ENCODE measurements around the gene RNPS1. TPM values are rescaled to one million over a fixed set of nuclear protein-coding genes. Genes with fewer than 3 reads are reported as not detected.

RNPS1 gene
- polyA plus RNA-seq, 1 of the 3 experiments (the other 2 are of a cell fraction) = 277 TPM

GRCh38 chr16:2278272-2278608 is 10.3 kb upstream of the RNPS1 start:
- no peak overlapping the region for H3K9ac ChIP-seq
- H3K9me2 ChIP-seq = no peaks in the 10 kb centered on the region
- no peak for DNase-seq
- CTCF ChIA-PET = interaction anchor here (1.5 kb wide), 1 partner anchor 9 kb away, joined by 4 read pairs; no protein-coding TSS in a partner anchor
- H3K4me1 ChIP-seq (ENCODE audit: control insufficient read depth in 1 of 2, insufficient read depth in 2 of 2, low read depth in 1 of 2, low read length in 1 of 2) = no peaks in the 10 kb centered on the region
- no peaks in the 10 kb centered on the region for H3K27me3 ChIP-seq (ENCODE audit: insufficient read depth)
- H3K79me2 ChIP-seq (ENCODE audit: insufficient read depth) = no peaks in the 10 kb centered on the region
- no CpG with 5 or more reads among the region's 14 CpGs for WGBS (ENCODE audit: low lambda C conversion rate)
- no peak overlapping the region for H3K27ac ChIP-seq (ENCODE audit: low read depth in 2 of 2, low read length in 1 of 2)
- H4K20me1 ChIP-seq (ENCODE audit: insufficient read depth) = no peaks in the 10 kb centered on the region
- H2AFZ ChIP-seq (ENCODE audit: low read depth) = no peak overlapping the region
- no peak overlapping the region for H3K4me3 ChIP-seq (ENCODE audit: low read depth in 2 of 2, low read length in 1 of 2)
- no peak for TF ChIP-seq PBX3 (IDR thresholded peaks at IDR 0.05)
- TF ChIP-seq FOXM1 (IDR thresholded peaks at IDR 0.05; ENCODE audit: low read depth) = no peak
- no peak for TF ChIP-seq FOXJ3 (CRISPR knock-in tag; IDR thresholded peaks at IDR 0.05)
- TF ChIP-seq YY1 (IDR thresholded peaks at IDR 0.05; ENCODE audit: low read depth) = no peak
- TF ChIP-seq IRF3 (IDR thresholded peaks at IDR 0.05; ENCODE audit: low read depth, low read length) = no peak
- no peak for TF ChIP-seq RFX5 (IDR thresholded peaks at IDR 0.05; ENCODE audit: low read length)
- TF ChIP-seq SIN3A (IDR thresholded peaks at IDR 0.05; ENCODE audit: borderline replicate concordance, low read depth, low read length) = no peak
- no peak for TF ChIP-seq TAF1 (IDR thresholded peaks at IDR 0.05; ENCODE audit: borderline replicate concordance, low read depth, low read length)
- TF ChIP-seq REST (IDR thresholded peaks at IDR 0.05; ENCODE audit: low read depth, low read length) = no peak
- TF ChIP-seq SMC3 (IDR thresholded peaks at IDR 0.05; ENCODE audit: low read depth, low read length) = no peak
- TF ChIP-seq MXI1 (IDR thresholded peaks at IDR 0.05; ENCODE audit: low read depth, low read length) = no peak
- no peak for TF ChIP-seq GABPA (IDR thresholded peaks at IDR 0.05; ENCODE audit: low read depth)
- TF ChIP-seq RAD21 (IDR thresholded peaks at IDR 0.05; ENCODE audit: low read length) = no peak
- no peak for TF ChIP-seq NRF1 (IDR thresholded peaks at IDR 0.05; ENCODE audit: low read depth, low read length)
- POLR2A ChIA-PET = no interaction called here
- H3K36me3 ChIP-seq (replicated peaks in 1 of 2; ENCODE audit: control insufficient read depth in 1 of 2, insufficient read depth in 2 of 2, low read length in 1 of 2) = peaks cover 0 to 9% of the 10 kb centered on the region in 2 experiments
- H3F3A ChIP-seq (replicated peaks; ENCODE audit: insufficient read depth) = peaks cover 4% of the 10 kb centered on the region
- no peak overlapping the region for H3K4me2 ChIP-seq
- no peaks in the 10 kb centered on the region for H3K9me3 ChIP-seq

Measured in SK-N-SH (cell line).